ENCODE results near the gene FOXA1.

FOXA1 gene

GRCh38 chr14:37594971-37595808 is at the start of gene FOXA1, which contains the start of gene TTC6:
Gene FOXA1, minus strand, starts transcription at chr14:37595249. Its CDS starts 277 bp downstream, at chr14:37594972.
Gene TTC6, plus strand, starts transcription at chr14:37595629. Its CDS starts 26,436 bp downstream, at chr14:37622065.
- no peak for DNase-seq (ENCODE audit: low read depth)

GRCh38 chr14:37643701-37644100 is 48.7 kb upstream of the FOXA1 start:
- no peak for DNase-seq (ENCODE audit: low read depth)

- DNase-seq (ENCODE audit: low read depth) = no peak
Measured at GRCh38 chr14:37642125-37642524, 47.1 kb upstream of the FOXA1 start.

GRCh38 chr14:37641117-37641516 is 46.1 kb upstream of the FOXA1 start:
- DNase-seq (ENCODE audit: low read depth) = no peak

GRCh38 chr14:37638599-37638998 is 43.5 kb upstream of the FOXA1 start:
- no peak for DNase-seq (ENCODE audit: low read depth)

- no peak for DNase-seq (ENCODE audit: low read depth)
Measured at GRCh38 chr14:37637341-37637740, 42.3 kb upstream of the FOXA1 start.

- no peak for DNase-seq (ENCODE audit: low read depth)
Measured at GRCh38 chr14:37625597-37626595, 30.8 kb upstream of the FOXA1 start.

GRCh38 chr14:37623971-37624370 is 28.9 kb upstream of the FOXA1 start:
- no peak for DNase-seq (ENCODE audit: low read depth)

- peak; percentile 27 for DNase-seq (ENCODE audit: low read depth)
Measured at GRCh38 chr14:37623426-37623951, 28.4 kb upstream of the FOXA1 start.

- DNase-seq (ENCODE audit: low read depth) = no peak
Measured at GRCh38 chr14:37622231-37622923, 27.3 kb upstream of the FOXA1 start.

GRCh38 chr14:37620856-37621255 is 25.8 kb upstream of the FOXA1 start:
- DNase-seq (ENCODE audit: low read depth) = no peak

GRCh38 chr14:37618498-37619028 is 23.5 kb upstream of the FOXA1 start:
- DNase-seq (ENCODE audit: low read depth) = no peak

GRCh38 chr14:37617864-37618365 is 22.9 kb upstream of the FOXA1 start:
- no peak for DNase-seq (ENCODE audit: low read depth)

- no peak for DNase-seq (ENCODE audit: low read depth)
Measured at GRCh38 chr14:37616853-37617252, 21.8 kb upstream of the FOXA1 start.

GRCh38 chr14:37615582-37616289 is 20.7 kb upstream of the FOXA1 start:
- no peak for DNase-seq (ENCODE audit: low read depth)

GRCh38 chr14:37610945-37611523 is 16.0 kb upstream of the FOXA1 start:
- DNase-seq (ENCODE audit: low read depth) = no peak

- no peak for DNase-seq (ENCODE audit: low read depth)
Measured at GRCh38 chr14:37608649-37609048, 13.6 kb upstream of the FOXA1 start.

- DNase-seq (ENCODE audit: low read depth) = no peak
Measured at GRCh38 chr14:37606678-37607077, 11.6 kb upstream of the FOXA1 start.

- no peak for DNase-seq (ENCODE audit: low read depth)
Measured at GRCh38 chr14:37603688-37604251, 8.7 kb upstream of the FOXA1 start.

Data from GM04503 (cell line).